NCI-H1694 treated with DMSO at 0.1 percent for 48 hours (cell line): ENCODE results near the gene KRTAP12-4.
"Not testable (repeated sequence)": the region's sequence is repeated elsewhere in the genome, so short reads cannot be mapped to it uniquely, and the experiment has no call there.

Source experiments
- DNase-seq: peaks from one replicate; lab custom pipeline; 2025; lab: John Stamatoyannopoulos, UW

KRTAP12-4 gene

DNA sequence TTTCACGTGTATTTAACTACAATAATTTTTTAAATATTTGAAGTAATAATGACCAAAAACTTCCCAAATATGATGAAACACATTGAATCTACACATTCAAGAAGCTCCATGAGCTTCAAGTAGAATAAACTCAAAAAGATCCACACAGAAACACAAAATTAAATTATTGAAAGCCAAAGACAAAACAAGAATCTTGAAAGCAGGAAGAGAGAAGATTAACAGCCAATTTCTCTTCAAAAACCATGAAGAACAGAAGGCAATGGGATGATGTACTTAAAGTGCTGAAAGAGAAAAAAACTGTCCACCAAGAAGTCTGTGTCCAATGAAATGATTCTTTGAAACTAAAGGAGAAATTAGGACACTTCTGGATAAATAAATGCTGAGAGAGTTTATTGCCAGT, 22.4 kb downstream of the KRTAP12-4 start:
- DNase-seq = no peak

DNA sequence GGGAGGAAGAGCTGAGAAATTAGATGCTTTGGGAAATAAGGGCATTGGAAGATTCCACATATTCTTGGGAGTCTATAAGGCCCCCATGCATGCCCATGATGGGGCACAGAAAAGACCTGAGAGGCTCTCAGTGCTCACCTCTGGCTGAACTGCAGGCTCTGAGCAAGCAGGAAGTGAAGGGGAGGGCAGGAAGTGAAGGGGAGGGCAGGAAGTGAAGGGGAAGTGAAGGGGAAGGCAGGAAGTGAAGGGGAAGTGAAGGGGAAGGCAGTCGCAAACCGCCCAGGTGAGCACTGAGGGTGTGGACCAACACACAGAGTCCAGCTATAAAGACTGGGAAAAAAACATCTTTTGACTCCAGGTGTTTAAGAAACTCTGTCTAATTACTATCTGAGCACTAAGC, 24.0 kb downstream of the KRTAP12-4 start:
- no peak for DNase-seq

DNA sequence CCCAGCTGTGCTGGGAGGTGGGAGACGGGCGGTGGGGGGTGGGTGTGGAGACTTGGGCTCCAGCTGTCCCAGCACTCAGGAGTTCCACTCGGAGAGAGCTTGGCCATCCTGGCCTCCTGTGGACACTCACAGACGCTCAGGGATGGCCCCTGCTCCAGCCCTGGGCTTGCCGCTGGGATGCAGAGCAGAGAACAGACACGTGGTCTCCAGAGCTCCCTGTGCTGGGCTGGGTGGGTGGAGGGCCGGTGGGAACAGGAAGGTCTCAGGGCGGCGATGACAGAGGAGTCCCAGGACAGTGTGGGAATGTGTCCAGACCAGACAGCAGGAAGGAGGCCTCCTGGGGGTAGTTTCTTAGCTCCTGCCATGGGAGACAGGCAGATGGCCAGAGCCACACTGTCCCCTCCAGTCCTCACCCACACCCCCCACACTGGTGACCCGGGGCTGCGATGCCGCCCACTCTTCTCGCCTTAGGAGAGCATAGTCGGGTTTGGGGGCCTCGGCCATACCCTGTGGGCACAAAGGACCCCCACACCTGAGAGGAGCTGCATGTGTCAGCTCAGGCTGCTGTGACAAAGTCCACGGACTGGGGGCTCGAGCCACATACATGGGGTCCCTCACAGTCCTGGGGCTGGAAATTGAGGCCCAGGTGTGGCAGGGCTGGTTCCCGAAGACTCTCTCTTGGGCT, 25.6 kb downstream of the KRTAP12-4 start:
- no peak for DNase-seq

DNA sequence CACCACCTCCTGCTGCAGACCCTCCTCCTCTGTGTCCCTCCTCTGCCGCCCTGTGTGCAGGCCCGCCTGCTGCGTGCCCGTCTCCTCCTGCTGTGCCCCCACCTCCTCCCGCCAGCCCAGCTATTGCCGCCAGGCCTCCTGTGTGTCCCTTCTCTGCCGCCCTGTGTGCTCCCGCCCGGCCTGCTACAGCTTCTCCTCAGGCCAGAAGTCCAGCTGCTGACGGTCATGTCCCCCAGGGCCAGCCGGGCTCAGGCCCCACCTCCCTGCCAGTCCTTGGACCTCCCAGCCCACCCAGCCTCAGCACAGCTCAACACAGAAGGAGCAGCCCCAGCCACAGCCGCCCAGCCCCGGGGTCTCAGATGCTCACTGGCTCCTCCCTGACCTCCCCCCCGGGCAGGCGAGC, 26.6 kb downstream of the KRTAP12-4 start:
- DNase-seq = not testable (repeated sequence)

DNA sequence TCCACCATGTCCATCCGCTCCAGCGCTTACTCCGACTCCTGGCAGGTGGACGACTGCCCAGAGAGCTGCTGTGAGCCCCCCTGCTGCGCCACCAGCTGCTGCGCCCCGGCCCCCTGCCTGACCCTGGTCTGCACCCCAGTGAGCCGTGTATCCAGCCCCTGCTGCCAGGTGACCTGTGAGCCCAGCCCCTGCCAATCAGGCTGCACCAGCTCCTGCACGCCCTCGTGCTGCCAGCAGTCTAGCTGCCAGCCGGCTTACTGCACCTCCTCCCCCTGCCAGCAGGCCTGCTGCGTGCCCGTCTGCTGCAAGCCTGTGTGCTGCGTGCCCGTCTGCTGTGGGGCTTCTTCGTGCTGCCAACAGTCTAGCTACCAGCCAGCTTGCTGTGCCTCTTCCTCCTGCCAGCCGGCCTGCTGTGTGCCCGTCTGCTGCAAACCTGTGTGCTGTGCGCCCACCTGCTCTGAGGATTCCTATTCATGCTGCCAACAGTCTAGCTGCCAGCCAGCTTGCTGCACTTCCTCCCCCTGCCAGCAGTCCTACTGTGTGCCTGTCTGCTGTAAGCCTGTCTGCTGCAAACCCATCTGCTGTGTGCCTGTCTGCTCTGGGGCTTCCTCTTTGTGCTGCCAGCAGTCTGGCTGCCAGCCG, 27.2 kb downstream of the KRTAP12-4 start:
- DNase-seq = not testable (repeated sequence)

DNA sequence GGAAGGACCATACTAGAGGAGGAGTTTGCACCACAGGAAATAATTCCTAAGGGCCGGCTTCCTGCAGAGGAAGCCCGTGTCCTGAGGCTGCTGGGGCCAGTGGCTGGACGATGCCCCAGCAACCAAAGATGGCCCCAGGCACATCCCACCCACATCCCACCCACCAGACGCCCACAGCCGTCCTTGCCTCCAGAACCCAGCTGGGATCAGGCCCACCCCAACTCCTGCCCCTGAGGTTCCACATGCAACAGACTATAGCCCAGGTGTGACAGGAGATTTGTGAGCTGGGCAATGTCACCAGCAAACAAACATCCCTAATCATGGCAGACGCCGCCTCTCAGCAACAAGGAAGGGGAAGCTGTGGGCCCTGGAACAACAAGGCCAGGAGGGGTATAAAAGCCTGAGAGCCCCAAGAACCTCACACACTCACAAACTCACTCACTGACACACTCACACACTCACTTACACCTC, 27.8 kb downstream of the KRTAP12-4 start, which contains the start of gene KRTAP10-9:
Gene KRTAP10-9, plus strand, starts transcription at position 421 of the 471 bp plus-strand sequence. CDS start 79 bp downstream, outside the sequence.
- DNase-seq = no peak

DNA sequence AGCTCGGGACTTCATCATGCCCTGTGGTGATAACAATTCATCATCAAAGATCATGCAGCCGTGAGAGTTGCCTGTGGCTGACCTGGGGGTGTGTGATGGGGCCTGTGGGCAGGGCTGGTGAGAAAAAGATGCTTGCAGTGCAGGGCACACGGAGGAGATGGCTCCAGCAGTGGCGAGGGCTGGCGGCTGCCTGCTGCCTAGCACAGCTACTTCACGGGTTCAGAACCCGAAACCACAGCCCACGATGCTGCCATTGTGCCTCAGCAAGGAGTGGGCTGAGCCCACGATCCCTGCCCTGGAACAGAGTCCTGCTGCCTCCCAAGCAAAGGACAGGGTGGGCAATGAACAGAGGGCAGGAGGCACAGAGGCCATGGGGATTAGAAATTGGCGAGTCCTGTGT, 28.2 kb downstream of the KRTAP12-4 start:
- DNase-seq = no peak

DNA sequence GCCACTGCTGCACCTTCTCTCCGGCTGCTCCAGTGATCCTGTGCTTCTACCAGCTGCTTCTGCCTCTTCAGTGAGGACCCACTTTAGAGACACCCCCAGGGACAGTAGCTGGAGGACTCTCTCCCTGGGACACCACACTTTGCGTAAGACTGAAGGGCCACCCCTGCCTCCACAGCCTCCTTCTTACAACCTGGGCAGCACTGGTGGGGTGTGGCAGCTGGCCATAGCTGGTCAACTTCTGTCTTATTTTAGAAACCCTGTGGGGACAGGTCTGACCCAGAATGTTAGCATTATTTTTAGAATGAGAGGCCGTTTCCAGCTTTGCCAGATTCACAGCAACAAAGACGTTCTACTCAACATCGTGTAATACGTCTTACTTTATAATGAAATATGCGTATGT, 28.7 kb downstream of the KRTAP12-4 start:
- no peak for DNase-seq

DNA sequence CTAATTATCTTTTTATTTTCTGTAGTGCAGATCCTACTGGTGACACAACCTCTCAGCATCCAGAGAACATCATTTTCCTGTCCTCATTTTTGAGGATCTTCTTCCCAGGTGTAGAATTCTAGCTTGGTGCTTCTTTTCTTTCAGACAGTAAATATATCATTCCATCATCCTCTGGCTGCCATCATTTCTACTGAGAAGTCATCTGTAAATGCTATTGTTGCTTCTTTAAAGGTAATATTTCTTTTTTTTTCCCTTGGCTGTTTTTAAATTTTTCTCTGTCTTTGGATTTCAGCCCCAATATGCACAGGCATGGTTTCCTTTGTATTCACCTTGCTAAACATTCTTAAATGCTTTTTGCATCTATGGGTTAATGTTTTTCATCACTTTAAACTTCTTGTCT, 30.9 kb downstream of the KRTAP12-4 start:
- DNase-seq = no peak

DNA sequence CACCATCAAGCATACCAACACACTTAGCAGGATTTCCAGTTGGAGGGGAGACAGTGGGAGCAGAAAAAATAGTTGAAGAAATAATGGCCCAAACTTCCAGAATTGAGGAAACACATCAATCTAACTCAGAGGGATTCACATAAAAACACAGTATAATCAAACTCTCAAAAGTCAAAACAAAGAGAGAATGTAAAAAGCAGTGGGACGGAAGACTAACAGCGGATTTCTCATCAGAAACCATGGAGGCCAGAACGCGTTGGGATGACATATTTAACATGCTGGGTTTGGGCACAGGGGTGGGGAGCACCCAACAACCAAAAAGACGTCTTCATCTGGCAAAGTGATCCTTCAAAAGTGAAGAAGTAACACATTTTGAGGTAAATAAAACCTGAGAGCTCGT, 34.6 kb downstream of the KRTAP12-4 start:
- DNase-seq = no peak

DNA sequence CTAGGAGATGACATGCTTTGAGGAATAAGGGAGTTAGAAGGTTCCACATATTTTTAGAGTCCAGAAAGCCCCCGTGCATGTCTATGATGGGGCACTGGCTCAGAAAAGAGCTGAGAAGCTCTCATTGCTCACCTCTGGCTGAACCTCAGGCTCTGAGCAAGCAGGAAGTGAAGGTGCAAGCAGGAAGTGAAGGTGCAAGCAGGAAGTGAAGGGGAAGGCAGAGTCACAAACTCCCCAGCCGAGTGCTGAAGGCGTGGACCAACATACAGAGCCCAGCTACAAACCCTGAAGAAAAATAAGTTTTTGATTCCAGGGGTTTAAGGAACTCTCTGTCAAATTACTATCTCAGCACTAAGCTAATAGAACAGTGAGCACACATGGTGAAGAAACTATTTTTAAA, 35.5 kb downstream of the KRTAP12-4 start:
- no peak for DNase-seq

DNA sequence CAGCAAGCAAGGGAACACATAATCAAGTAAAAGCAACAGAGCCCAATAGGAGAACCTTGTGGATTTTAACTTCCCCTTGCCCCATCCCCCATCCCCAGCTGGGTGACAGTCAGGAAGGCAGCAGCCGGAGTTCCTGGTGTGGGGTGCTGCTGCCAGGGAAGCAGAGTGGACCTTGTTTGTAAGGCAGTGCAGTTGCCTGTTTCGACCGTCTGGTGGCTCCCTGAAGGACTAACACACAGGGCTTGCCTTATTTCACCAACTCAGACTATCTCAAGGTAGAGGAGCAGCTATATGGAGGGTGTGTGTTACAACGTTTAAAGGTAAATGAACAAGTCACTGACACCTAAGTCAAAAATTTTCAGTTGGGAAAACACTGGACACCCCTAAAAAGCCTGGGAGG, 36.0 kb downstream of the KRTAP12-4 start:
- no peak for DNase-seq

DNA sequence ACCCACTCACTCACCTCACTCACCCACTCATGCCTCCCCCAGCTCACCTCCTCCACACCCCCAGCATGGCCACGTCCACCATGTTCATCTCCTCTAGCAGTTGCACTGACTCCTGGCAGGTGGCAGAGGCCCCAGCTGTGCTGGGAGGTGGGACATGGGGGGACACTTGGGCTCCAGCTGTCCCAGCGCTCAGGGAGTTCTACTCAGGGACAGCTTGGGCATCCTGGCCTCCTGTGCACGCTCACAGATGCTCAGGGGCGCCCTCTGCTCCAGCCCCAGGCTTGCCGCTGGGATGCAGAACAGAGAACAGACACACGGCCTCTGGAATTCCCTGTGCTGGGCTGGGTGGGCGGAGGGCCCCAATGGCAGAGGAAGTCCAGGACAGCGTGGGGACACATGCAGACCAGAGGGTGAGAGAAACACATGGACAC, 37.4 kb downstream of the KRTAP12-4 start:
- DNase-seq = no peak

DNA sequence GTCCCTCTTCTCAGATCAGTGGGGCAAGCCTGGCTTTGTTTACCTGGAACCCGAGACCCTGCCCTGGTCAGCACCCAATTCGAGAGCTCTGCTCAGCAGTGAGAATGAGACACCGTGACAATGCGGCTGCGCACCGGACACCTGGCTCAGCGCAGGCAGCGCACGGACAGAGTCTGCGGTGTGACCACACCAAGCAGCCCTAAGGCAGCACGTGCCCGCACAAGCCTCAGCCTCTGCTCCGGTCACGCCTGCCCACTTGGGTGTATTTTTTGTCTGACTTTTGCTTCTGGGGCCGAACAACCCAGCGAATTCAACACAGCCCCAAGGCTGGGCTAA, 37.9 kb downstream of the KRTAP12-4 start:
- no peak for DNase-seq

DNA sequence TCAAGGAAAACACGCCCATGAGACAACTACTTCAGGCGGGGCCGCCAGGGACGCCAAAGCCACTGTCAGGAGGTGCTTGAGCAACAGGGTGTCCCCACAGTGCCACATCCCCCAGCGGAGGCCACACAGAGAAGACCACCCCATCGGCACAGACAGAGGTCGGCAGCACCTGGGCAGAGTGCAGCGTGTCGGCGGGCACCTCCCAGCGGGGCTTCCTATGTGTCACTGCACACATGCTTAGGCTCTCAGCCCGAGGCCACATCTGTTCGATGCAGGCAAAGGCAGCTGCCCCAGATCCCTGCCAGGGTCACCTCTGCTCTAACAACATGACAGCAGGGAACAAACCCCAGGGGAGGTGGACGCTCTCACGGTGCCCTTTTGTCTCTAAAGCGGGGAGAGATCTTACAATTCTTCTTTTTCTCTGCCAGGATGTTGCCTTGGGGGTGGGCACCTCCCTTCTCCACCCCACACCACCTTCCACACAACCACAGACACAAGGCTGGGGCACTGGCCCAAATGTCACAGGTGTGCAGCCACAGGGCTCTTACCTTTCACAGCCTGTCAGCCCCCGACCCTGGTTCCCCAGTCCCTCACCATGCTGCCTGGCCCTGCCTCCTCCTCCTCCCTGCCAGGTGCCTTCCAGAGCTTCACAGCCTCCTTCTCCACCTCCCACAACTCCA, 38.4 kb downstream of the KRTAP12-4 start:
- DNase-seq = peak; percentile 30

DNA sequence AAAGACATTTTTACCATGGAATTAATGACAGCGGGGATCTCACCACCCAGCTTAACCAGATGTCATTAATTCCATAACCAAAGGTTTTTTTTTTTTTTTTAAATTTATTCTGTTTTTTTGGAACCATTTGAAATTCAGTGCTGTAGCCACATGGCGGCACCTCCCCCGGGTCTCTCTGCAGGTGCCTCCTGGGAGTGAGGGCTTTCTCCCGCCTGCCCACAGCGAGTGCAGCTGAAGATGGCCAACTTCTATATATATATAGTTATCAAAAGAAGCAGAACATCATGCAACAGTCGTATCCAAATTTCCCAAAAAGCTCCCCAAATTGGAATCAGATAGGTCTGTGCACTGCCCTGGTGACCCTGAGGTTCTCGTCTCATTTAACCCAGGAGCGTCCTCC, 39.0 kb downstream of the KRTAP12-4 start:
- DNase-seq = no peak

DNA sequence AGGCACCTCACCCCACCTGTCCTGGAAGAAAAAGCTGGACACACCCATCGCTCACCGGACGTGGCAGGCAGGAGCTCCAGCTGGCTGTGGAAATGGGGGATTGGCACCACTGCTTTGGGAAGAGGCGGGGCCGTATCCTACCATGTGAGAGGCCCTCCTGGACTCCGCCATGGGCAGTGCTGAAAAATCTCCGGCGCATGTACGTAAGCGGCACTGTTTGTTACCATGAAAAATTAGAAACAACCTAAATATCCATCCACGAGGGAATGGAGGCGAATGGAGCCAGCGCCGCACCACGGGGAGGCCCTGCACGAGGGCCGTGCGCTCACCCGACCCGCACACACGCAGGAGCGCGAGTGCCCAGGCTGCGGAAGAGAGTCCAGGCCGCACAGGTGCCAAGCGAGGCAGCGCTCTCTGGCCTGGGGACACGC, 39.5 kb downstream of the KRTAP12-4 start:
- DNase-seq = no peak

DNA sequence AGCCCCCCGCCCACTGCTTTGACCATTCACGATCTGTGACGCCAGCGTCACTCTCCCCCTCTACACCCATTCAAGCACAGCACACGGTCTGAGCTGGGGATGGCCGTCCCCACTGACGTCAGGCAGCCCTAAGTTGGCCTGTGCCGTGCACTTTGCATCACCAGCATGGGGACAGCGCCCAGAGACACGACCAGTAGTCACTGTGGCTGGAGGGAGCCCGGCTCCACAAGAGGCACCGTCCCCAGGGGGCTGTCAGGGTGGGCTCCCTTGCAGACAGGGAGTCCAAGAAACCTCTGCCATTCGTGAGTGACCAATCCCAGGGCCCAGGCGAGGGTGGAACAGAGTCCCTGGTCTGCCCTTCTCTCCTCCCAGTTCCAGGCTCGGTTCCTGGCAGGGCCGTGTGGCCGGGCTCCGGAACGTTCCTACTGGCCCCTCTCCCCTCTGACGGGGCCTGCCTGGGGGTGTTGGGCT, 40.3 kb downstream of the KRTAP12-4 start:
- no peak for DNase-seq

DNA sequence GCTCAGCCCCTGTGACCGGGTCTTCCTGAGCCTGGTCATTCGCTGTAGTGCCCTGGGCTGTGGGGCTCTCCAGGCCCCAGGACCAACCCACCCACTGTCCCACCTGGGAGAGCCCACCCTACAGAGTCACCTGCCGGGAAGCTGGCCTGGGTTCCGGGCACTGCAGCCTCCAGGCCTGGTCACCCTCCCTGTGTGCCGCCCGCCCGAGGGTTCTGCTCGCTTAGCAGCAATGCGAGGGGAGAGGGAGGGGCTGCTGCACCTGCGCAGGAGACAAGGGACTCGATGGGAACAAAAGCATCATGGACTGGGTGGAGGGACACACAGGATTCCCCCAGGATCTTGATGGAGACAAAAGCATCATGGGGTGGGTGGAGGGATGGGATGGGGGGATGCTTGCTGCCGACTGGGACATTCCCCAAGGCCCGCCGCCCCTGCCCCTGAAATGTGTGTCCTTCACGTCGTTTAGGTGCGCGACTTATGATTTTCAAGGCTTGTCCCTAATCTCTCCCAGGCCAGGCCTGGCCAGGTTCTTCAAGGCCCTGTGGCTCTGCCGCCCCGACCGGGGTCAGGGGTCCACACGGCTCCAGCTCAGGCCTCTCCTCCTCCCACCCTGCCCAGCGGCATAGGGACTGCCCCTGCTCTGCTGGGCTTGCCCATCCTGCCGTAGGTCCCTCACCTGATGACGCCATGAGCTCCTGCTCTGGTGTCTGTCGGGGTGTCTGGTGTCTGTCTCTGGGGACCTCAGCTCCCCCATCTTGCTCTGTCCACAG, 40.9 kb downstream of the KRTAP12-4 start:
- no peak for DNase-seq

DNA sequence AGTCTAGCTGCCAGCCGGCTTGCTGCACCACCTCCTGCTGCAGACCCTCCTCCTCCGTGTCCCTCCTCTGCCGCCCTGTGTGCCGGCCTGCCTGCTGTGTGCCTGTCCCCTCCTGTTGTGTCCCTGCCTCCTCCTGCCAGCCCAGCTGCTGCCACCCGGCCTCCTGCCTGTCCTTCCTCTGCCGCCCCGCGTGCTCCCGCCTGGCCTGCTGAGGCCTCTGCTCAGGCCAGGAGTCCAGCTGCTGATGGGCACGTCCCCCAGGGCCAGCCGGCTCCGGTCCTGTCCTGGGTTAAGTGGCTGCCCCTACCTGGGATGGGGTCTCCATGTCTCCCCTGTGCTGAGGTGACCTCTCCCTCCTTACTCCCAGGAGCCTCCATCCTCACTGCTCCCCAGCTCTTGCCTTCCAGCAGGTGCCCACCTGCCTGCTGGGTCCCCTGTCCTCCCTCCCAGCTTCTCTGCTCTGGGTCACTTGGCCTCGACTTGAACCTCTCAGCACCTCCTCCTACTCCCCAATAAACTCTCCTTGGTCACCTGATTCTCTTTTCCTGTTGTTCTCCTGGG, 41.7 kb downstream of the KRTAP12-4 start:
- no peak for DNase-seq

DNA sequence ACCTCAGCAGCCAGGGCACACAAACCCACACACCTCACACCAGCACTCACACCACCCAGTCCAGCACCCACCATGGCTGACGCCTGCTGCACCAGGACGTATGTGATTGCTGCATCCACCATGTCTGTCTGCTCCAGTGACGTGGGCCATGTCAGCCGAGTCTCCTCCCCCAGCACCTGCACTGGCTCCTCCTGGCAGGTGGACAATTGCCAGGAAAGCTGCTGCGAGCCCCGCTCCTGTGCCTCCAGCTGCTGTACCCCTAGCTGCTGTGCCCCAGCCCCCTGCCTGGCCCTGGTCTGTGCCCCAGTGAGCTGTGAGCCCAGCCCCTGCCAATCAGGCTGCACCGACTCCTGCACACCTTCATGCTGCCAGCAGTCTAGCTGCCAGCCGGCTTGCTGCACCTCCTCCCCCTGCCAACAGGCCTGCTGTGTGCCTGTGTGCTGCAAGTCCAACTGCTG, 42.4 kb downstream of the KRTAP12-4 start, which contains the start of gene KRTAP10-8:
Gene KRTAP10-8, plus strand, starts transcription at position 51 of the 458 bp plus-strand sequence. Its CDS starts 22 bp downstream, at position 73.
- DNase-seq = no peak

DNA sequence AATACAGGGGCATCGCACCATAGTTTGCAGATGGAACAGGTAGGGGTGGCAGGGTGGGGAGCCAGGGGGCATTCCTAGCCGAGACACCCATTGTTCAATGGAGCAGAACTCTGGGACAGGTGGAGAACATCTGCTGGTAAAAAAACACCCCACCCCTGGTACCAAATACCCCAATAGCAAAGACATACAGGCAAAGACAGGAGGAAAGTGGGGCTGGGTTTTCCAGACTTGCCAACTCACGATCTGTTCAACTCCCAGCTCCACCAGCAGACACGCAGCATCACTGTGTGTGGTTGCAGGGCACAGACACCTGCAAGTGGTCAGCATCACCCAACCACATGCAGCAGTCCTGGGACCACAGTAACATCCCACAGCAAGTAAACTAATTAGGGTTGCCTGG, 42.9 kb downstream of the KRTAP12-4 start:
- DNase-seq = no peak
